ENCODE measurements around the gene STXBP6.

The STXBP6 gene

GRCh38 chr14:24992624-24993360, 57.2 kb downstream of the STXBP6 start:
- Histone ChIP-seq H3K79me1 (replicated peaks; ENCODE audit: low read length, poor library complexity, severe bottlenecking) (no peaks in the 10 kb centered on the region), H3K18ac (ENCODE audit: low read depth in 1 of 2, low read length in 2 of 2) (no peak overlapping the region), H2BK12ac (ENCODE audit: low read length in 2 of 2) (no peak overlapping the region), H4K91ac (ENCODE audit: low read length) (no peak overlapping the region), H2AFZ (ENCODE audit: low read depth, low read length) (no peak overlapping the region), H3K27ac (ENCODE audit: low read length, poor library complexity, severe bottlenecking) (no peak overlapping the region), H2BK5ac (ENCODE audit: low read depth, low read length, poor library complexity, severe bottlenecking) (no peak overlapping the region), H3K23ac (ENCODE audit: low read length in 2 of 2) (no peak overlapping the region), H2AK5ac (ENCODE audit: low read length, severe bottlenecking) (no peak overlapping the region), H4K8ac (ENCODE audit: low read length) (no peak overlapping the region), H3K4me2 (ENCODE audit: low read length, poor library complexity, severe bottlenecking) (no peak overlapping the region), H3K9me3 (ENCODE audit: control insufficient read depth, low read length) (no peaks in the 10 kb centered on the region), H3K4me3 (ENCODE audit: insufficient read depth in 1 of 2, low read depth in 1 of 2, low read length in 2 of 2) (no peak overlapping the region), H3K27me3 (ENCODE audit: control insufficient read depth in 1 of 2, insufficient read depth in 1 of 2, low read length in 2 of 2) (no peaks in the 10 kb centered on the region), H2BK120ac (ENCODE audit: low read depth, low read length) (no peak overlapping the region), H2BK15ac (ENCODE audit: low read depth, poor library complexity, severe bottlenecking) (no peak overlapping the region), H3K9ac (ENCODE audit: low read length) (no peak overlapping the region), H3K36me3 (ENCODE audit: control insufficient read depth in 1 of 2, insufficient read depth in 2 of 2, low read depth in 1 of 2, low read length in 2 of 2) (peaks cover 0 to 5% of the 10 kb centered on the region in 2 experiments), H3K4ac (ENCODE audit: low read depth in 1 of 2, low read length in 2 of 2) (no peak overlapping the region), H3K14ac (ENCODE audit: low read length in 2 of 2) (no peak overlapping the region), H3K4me1 (ENCODE audit: control insufficient read depth, insufficient read depth, low read depth, low read length) (no peaks in the 10 kb centered on the region)
- WGBS, result 83% methylated on average over 5 of the region's 5 CpGs
- no peak for DNase-seq

- no peak overlapping the region for H3K4me2 ChIP-seq (ENCODE audit: low read length, poor library complexity, severe bottlenecking)
- no peak overlapping the region for H2AFZ ChIP-seq (ENCODE audit: low read depth, low read length)
- peak overlapping the region in 1 of 2 experiments; percentile 44 for H3K14ac ChIP-seq (ENCODE audit: low read length in 2 of 2)
- 82% methylated on average over 6 of the region's 6 CpGs for WGBS
- H2BK120ac ChIP-seq (ENCODE audit: low read depth, low read length), result no peak overlapping the region
- no peak overlapping the region for H3K23ac ChIP-seq (ENCODE audit: low read length in 2 of 2)
- no peak overlapping the region for H2AK5ac ChIP-seq (ENCODE audit: low read length, severe bottlenecking)
- no peak overlapping the region for H3K27ac ChIP-seq (ENCODE audit: low read length, poor library complexity, severe bottlenecking)
- H3K36me3 ChIP-seq (ENCODE audit: control insufficient read depth in 1 of 2, insufficient read depth in 2 of 2, low read depth in 1 of 2, low read length in 2 of 2), result peaks cover 0 to 12% of the 10 kb centered on the region in 2 experiments
- DNase-seq, result no peak
- H3K79me1 ChIP-seq (replicated peaks; ENCODE audit: low read length, poor library complexity, severe bottlenecking), result no peaks in the 10 kb centered on the region
- H4K8ac ChIP-seq (ENCODE audit: low read length), result no peak overlapping the region
- no peak overlapping the region for H2BK12ac ChIP-seq (ENCODE audit: low read length in 2 of 2)
- no peak overlapping the region for H3K4ac ChIP-seq (ENCODE audit: low read depth in 1 of 2, low read length in 2 of 2)
- no peak overlapping the region for H2BK15ac ChIP-seq (ENCODE audit: low read depth, poor library complexity, severe bottlenecking)
- H3K9me3 ChIP-seq (ENCODE audit: control insufficient read depth, low read length), result no peaks in the 10 kb centered on the region
- H4K91ac ChIP-seq (ENCODE audit: low read length), result no peak overlapping the region
- no peaks in the 10 kb centered on the region for H3K4me1 ChIP-seq (ENCODE audit: control insufficient read depth, insufficient read depth, low read depth, low read length)
- no peaks in the 10 kb centered on the region for H3K27me3 ChIP-seq (ENCODE audit: control insufficient read depth in 1 of 2, insufficient read depth in 1 of 2, low read length in 2 of 2)
- no peak overlapping the region for H2BK5ac ChIP-seq (ENCODE audit: low read depth, low read length, poor library complexity, severe bottlenecking)
- no peak overlapping the region for H3K9ac ChIP-seq (ENCODE audit: low read length)
- H3K18ac ChIP-seq (ENCODE audit: low read depth in 1 of 2, low read length in 2 of 2), result no peak overlapping the region
- no peak overlapping the region for H3K4me3 ChIP-seq (ENCODE audit: insufficient read depth in 1 of 2, low read depth in 1 of 2, low read length in 2 of 2)
Measured at GRCh38 chr14:24991821-24992220, 58.1 kb downstream of the STXBP6 start.

- Histone ChIP-seq H3K4me1 (ENCODE audit: control insufficient read depth, insufficient read depth, low read depth, low read length) (no peaks in the 10 kb centered on the region), H2BK12ac (ENCODE audit: low read length in 2 of 2) (no peak overlapping the region), H3K9ac (ENCODE audit: low read length) (no peak overlapping the region), H3K14ac (ENCODE audit: low read length in 2 of 2) (no peak overlapping the region), H4K91ac (ENCODE audit: low read length) (no peak overlapping the region), H2BK15ac (ENCODE audit: low read depth, poor library complexity, severe bottlenecking) (no peak overlapping the region), H4K8ac (ENCODE audit: low read length) (no peak overlapping the region), H3K36me3 (ENCODE audit: control insufficient read depth in 1 of 2, insufficient read depth in 2 of 2, low read depth in 1 of 2, low read length in 2 of 2) (peaks cover 0 to 12% of the 10 kb centered on the region in 2 experiments), H3K18ac (ENCODE audit: low read depth in 1 of 2, low read length in 2 of 2) (no peak overlapping the region), H3K27ac (ENCODE audit: low read length, poor library complexity, severe bottlenecking) (no peak overlapping the region), H2AFZ (ENCODE audit: low read depth, low read length) (no peak overlapping the region), H3K79me1 (replicated peaks; ENCODE audit: low read length, poor library complexity, severe bottlenecking) (no peaks in the 10 kb centered on the region), H2BK5ac (ENCODE audit: low read depth, low read length, poor library complexity, severe bottlenecking) (no peak overlapping the region), H2BK120ac (ENCODE audit: low read depth, low read length) (no peak overlapping the region), H3K4me2 (ENCODE audit: low read length, poor library complexity, severe bottlenecking) (no peak overlapping the region), H3K23ac (ENCODE audit: low read length in 2 of 2) (no peak overlapping the region), H3K9me3 (ENCODE audit: control insufficient read depth, low read length) (no peaks in the 10 kb centered on the region), H3K4ac (ENCODE audit: low read depth in 1 of 2, low read length in 2 of 2) (no peak overlapping the region), H3K27me3 (ENCODE audit: control insufficient read depth in 1 of 2, insufficient read depth in 1 of 2, low read length in 2 of 2) (no peaks in the 10 kb centered on the region), H3K4me3 (ENCODE audit: insufficient read depth in 1 of 2, low read depth in 1 of 2, low read length in 2 of 2) (no peak overlapping the region), H2AK5ac (ENCODE audit: low read length, severe bottlenecking) (no peak overlapping the region)
- WGBS, result no CpG with 5 or more reads among the region's 1 CpG
- no peak for DNase-seq
Measured at GRCh38 chr14:24991288-24991687, 58.7 kb downstream of the STXBP6 start.

DNA sequence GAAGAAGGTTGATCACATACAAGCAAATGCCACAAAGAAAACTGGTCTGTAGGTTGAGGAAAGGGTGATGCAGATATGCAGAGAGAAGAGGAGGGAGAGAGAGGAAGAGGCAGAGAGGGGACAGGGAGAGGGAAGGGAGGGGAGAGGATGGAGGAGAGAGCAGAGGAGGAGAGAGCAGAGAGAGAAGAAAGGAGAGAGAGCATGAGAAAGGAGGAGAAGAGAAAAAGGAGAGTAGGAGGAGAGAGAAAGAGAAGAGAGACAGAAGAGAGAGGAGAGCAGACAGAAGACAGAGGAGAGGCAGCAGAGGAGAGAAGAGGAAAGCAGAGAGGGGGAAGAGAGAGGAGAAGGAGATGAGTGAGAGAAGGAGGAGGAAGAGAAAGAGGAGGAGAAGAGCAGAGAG, 59.2 kb downstream of the STXBP6 start:
- no peaks in the 10 kb centered on the region for H3K4me1 ChIP-seq (ENCODE audit: control insufficient read depth, insufficient read depth, low read depth, low read length)
- H4K91ac ChIP-seq (ENCODE audit: low read length), result no peak overlapping the region
- H3K9me3 ChIP-seq (ENCODE audit: control insufficient read depth, low read length), result no peaks in the 10 kb centered on the region
- H3K18ac ChIP-seq (ENCODE audit: low read depth in 1 of 2, low read length in 2 of 2), result no peak overlapping the region
- DNase-seq, result no peak
- H4K8ac ChIP-seq (ENCODE audit: low read length), result no peak overlapping the region
- no peak overlapping the region for H3K23ac ChIP-seq (ENCODE audit: low read length in 2 of 2)
- H3K27ac ChIP-seq (ENCODE audit: low read length, poor library complexity, severe bottlenecking), result no peak overlapping the region
- H3K9ac ChIP-seq (ENCODE audit: low read length), result no peak overlapping the region
- no peak overlapping the region for H2BK15ac ChIP-seq (ENCODE audit: low read depth, poor library complexity, severe bottlenecking)
- H2AFZ ChIP-seq (ENCODE audit: low read depth, low read length), result no peak overlapping the region
- no peak overlapping the region for H2BK120ac ChIP-seq (ENCODE audit: low read depth, low read length)
- H3K14ac ChIP-seq (ENCODE audit: low read length in 2 of 2), result no peak overlapping the region
- H2BK5ac ChIP-seq (ENCODE audit: low read depth, low read length, poor library complexity, severe bottlenecking), result no peak overlapping the region
- no peak overlapping the region for H3K4me2 ChIP-seq (ENCODE audit: low read length, poor library complexity, severe bottlenecking)
- no peak overlapping the region for H2BK12ac ChIP-seq (ENCODE audit: low read length in 2 of 2)
- H3K36me3 ChIP-seq (ENCODE audit: control insufficient read depth in 1 of 2, insufficient read depth in 2 of 2, low read depth in 1 of 2, low read length in 2 of 2), result peaks cover 0 to 12% of the 10 kb centered on the region in 2 experiments
- H3K79me1 ChIP-seq (replicated peaks; ENCODE audit: low read length, poor library complexity, severe bottlenecking), result no peaks in the 10 kb centered on the region
- no peak overlapping the region for H2AK5ac ChIP-seq (ENCODE audit: low read length, severe bottlenecking)
- no peaks in the 10 kb centered on the region for H3K27me3 ChIP-seq (ENCODE audit: control insufficient read depth in 1 of 2, insufficient read depth in 1 of 2, low read length in 2 of 2)
- H3K4ac ChIP-seq (ENCODE audit: low read depth in 1 of 2, low read length in 2 of 2), result no peak overlapping the region
- H3K4me3 ChIP-seq (ENCODE audit: insufficient read depth in 1 of 2, low read depth in 1 of 2, low read length in 2 of 2), result no peak overlapping the region
